Uterus (tissue), 4 donors: ENCODE measurements around the gene FILIP1L. TPM values are rescaled to one million over a fixed set of nuclear protein-coding genes. Genes with fewer than 3 reads are reported as not detected.

Experiments used
- DNase-seq, 2 donors: peaks; one replicate each; pipeline ENCODE4 v3.0.0-alpha.2; 2019 to 2020
- H3K27ac ChIP-seq, 2 donors: fragments of 200-600 bp; sonication (generic); 1 replicate in 1 of 2; 2 replicates in 1 of 2; pipeline ENCODE4 v1.5.1; 2016 to 2018
- H3K27me3 ChIP-seq, 2 donors: fragments of 200-600 bp; sonication (generic); one replicate each; pipeline ENCODE4 v1.5.1; 2018 to 2019; ENCODE audit warnings: control low read depth in 1 of 2
- H3K36me3 ChIP-seq, 2 donors: fragments of 200-600 bp; sonication (generic); one replicate each; pipeline ENCODE4 v1.5.1; 2019; ENCODE audit warnings: control low read depth in 1 of 2
- H3K4me1 ChIP-seq, 2 donors: fragments of 200-600 bp; sonication (generic); one replicate each; pipeline ENCODE4 v1.5.1; 2018 to 2019; ENCODE audit warnings: control low read depth in 1 of 2
- H3K4me3 ChIP-seq, 2 donors: fragments of 200-600 bp; sonication (generic); 1 replicate in 1 of 2; 2 replicates in 1 of 2; pipeline ENCODE4 v1.5.1; 2018 to 2019; ENCODE audit warnings: mild to moderate bottlenecking in 1 of 2
- H3K9me3 ChIP-seq, 2 donors: fragments of 200-600 bp; sonication (generic); one replicate each; pipeline ENCODE4 v1.5.1; 2019; ENCODE audit warnings: control low read depth in 1 of 2
- CTCF ChIP-seq, 4 experiments: fragments of 200-600 bp in 2 of 4; fragments of 450-650 bp in 2 of 4; sonication (generic) in 2 of 4; IDR thresholded peaks; one replicate each; pipeline ENCODE4 v1.5.1; 2016 to 2019; ENCODE audit warnings: antibody characterized with exemption in 4 of 4, mild to moderate bottlenecking in 2 of 4, moderate library complexity in 1 of 4
- POLR2A ChIP-seq, 2 donors: fragments of 450-650 bp; IDR thresholded peaks; one replicate each; pipeline ENCODE4 v1.6.1; 2016; ENCODE audit warnings: antibody characterized with exemption in 2 of 2, mild to moderate bottlenecking in 1 of 2, moderate library complexity in 1 of 2
- intact Hi-C: fragments of 100-400 bp; cut with DNase I; formaldehyde crosslinking; loops from one replicate; pipeline ENCODE4 v1.15.1; 2023; ENCODE audit warnings: low total_unique reads
- total RNA-seq, 4 donors: library from RNA; depleted of rRNA in 3 of 4; stranded (reverse); fragments of >200 nt in 3 of 4; gene quantifications; one replicate each; pipeline versions ENCODE4 v1.1.0 to v1.2.4, GENCODE V29; 2014 to 2023
- donor health status: DM: yes; HTN: yes; CAD: no.

The FILIP1L gene
- total RNA-seq, 4 donors from 2014 or later: 48.5 to 99.1 (median 66.3) TPM

- TF ChIP-seq CTCF (IDR thresholded peaks at IDR 0.05) (no peak), POLR2A (IDR thresholded peaks at IDR 0.05) (no peak)
- Histone ChIP-seq H3K9me3 (no peaks in the 10 kb centered on the region), H3K4me3 (no peak overlapping the region), H3K36me3 (no peaks in the 10 kb centered on the region), H3K27me3 (no peaks in the 10 kb centered on the region), H3K4me1 (no peaks in the 10 kb centered on the region), H3K27ac (no peak overlapping the region)
- no peak for DNase-seq
- intact Hi-C loops: no loop called here
These were observed 26.7 kb upstream of the FILIP1L start for GRCh38 chr3:100140976-100141375.

- Histone ChIP-seq H3K4me1 (no peaks in the 10 kb centered on the region), H3K27ac (peak overlapping the region in 1 of 2 donors; percentile 35), H3K27me3 (no peaks in the 10 kb centered on the region), H3K36me3 (no peaks in the 10 kb centered on the region), H3K4me3 (no peak overlapping the region), H3K9me3 (no peaks in the 10 kb centered on the region)
- intact Hi-C loops: no loop called here
- no peak for DNase-seq
- TF ChIP-seq POLR2A (IDR thresholded peaks at IDR 0.05) (no peak), CTCF (IDR thresholded peaks at IDR 0.05) (no peak)
These were observed 22.6 kb upstream of the FILIP1L start for GRCh38 chr3:100136921-100137320.

GRCh38 chr3:100131241-100131640 lies 16.9 kb upstream of the FILIP1L start:
- no peaks in the 10 kb centered on the region for H3K4me1 ChIP-seq
- H3K27me3 ChIP-seq: no peaks in the 10 kb centered on the region
- H3K36me3 ChIP-seq: no peaks in the 10 kb centered on the region
- H3K27ac ChIP-seq: no peak overlapping the region
- no peak for DNase-seq
- H3K9me3 ChIP-seq: no peaks in the 10 kb centered on the region
- no peak for TF ChIP-seq POLR2A (IDR thresholded peaks at IDR 0.05)
- no peak for TF ChIP-seq CTCF (IDR thresholded peaks at IDR 0.05)
- intact Hi-C loops: no loop called here
- H3K4me3 ChIP-seq: no peak overlapping the region

GRCh38 chr3:100129941-100130340 lies 15.6 kb upstream of the FILIP1L start:
- Histone ChIP-seq H3K27ac (no peak overlapping the region), H3K36me3 (no peaks in the 10 kb centered on the region), H3K4me1 (no peaks in the 10 kb centered on the region), H3K9me3 (no peaks in the 10 kb centered on the region), H3K4me3 (no peak overlapping the region), H3K27me3 (no peaks in the 10 kb centered on the region)
- DNase-seq: no peak
- intact Hi-C loops: no loop called here
- no peak for TF ChIP-seq POLR2A (IDR thresholded peaks at IDR 0.05)
- TF ChIP-seq CTCF (IDR thresholded peaks at IDR 0.05): no peak

GRCh38 chr3:100128565-100128964 lies 14.3 kb upstream of the FILIP1L start:
- H3K36me3 ChIP-seq: no peaks in the 10 kb centered on the region
- no peak overlapping the region for H3K27ac ChIP-seq
- intact Hi-C loops: no loop called here
- no peaks in the 10 kb centered on the region for H3K9me3 ChIP-seq
- TF ChIP-seq CTCF (IDR thresholded peaks at IDR 0.05): no peak
- no peak for TF ChIP-seq POLR2A (IDR thresholded peaks at IDR 0.05)
- H3K27me3 ChIP-seq: no peaks in the 10 kb centered on the region
- DNase-seq: no peak
- H3K4me1 ChIP-seq: no peaks in the 10 kb centered on the region
- H3K4me3 ChIP-seq: no peak overlapping the region
